HTERT RPE-1 (cell line): ENCODE results near the gene DAD1.
"Not testable (repeated sequence)": the region's sequence is repeated elsewhere in the genome, so short reads cannot be mapped to it uniquely, and the experiment has no call there.

ENCODE experiments used
- in situ Hi-C: fragments of 300-500 bp; cut with MboI; formaldehyde crosslinking; loops from 4 replicates; pipeline ENCODE4 v1.14.3; 2020; ENCODE audit warnings: low sequenced_read_pairs

DAD1 gene

DNA sequence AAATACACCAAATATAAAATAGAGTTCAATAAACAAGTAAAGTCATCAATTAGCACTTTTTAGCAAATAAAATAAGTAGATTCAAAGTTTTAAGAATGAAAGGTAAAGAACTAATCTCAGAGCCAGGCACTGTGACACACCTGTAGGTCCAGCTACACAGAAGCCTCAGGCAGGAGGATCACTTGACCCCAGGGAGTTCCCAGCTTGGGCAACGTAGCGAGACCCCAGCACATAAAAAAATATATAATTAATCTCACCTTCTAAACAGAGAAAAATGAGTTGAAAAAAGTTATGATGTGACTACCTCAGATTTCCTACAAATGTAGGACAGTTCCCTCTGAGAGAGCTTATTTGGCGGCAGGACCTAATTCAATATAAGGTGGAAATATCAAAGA, 19.3 kb downstream of the DAD1 start:
- in situ Hi-C loops: no loop called here

- in situ Hi-C loops: no loop called here
These were observed 19.8 kb downstream of the DAD1 start for GRCh38 chr14:22569106-22569736.

- in situ Hi-C loops: no loop called here
These were observed 21.6 kb downstream of the DAD1 start for GRCh38 chr14:22567437-22567836.

- in situ Hi-C loops: no loop called here
These were observed 22.2 kb downstream of the DAD1 start for GRCh38 chr14:22566845-22567244.

DNA sequence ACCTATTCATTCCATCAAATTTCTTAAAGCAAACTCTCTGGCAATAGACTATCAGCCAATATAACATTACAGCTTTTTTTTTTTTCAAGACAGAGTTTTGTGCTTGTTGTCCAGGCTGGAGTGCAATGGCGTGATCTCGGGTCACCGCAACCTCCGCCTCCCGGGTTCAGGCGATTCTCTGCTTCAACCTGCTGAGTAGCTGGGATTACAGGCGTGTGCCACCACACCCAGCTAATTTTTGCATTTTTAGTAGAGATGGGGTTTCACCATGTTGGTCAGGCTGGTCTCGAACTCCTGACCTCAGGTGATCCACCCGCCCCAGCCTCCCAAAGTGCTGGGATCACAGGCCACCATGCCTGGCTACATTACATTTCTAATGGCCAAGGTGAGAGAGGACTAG, 22.8 kb downstream of the DAD1 start:
- in situ Hi-C loops: not testable (repeated sequence)

- in situ Hi-C loops: no loop called here
These were observed 23.6 kb downstream of the DAD1 start for GRCh38 chr14:22565391-22565945.

GRCh38 chr14:22564463-22564862, 24.6 kb downstream of the DAD1 start:
- in situ Hi-C loops: no loop called here

DNA sequence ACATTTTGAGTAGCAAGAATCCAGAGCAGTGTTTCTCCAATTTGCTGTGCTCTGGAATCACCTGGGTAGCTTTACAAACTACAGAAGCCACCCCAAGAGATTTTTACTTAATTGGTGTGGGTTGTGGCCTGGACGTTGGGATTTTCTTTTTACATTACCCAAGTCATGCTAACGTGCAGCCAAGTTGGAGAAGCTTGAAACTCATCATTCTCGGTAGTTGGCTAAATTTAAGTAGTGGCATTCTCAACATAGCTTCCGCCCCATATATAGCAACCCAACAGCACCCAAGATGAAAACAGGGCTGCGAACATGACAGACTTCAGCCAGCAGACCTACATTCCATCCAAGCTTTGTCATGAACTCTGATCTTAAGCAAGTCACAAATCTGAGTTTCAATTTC, 25.0 kb downstream of the DAD1 start:
- in situ Hi-C loops: no loop called here

DNA sequence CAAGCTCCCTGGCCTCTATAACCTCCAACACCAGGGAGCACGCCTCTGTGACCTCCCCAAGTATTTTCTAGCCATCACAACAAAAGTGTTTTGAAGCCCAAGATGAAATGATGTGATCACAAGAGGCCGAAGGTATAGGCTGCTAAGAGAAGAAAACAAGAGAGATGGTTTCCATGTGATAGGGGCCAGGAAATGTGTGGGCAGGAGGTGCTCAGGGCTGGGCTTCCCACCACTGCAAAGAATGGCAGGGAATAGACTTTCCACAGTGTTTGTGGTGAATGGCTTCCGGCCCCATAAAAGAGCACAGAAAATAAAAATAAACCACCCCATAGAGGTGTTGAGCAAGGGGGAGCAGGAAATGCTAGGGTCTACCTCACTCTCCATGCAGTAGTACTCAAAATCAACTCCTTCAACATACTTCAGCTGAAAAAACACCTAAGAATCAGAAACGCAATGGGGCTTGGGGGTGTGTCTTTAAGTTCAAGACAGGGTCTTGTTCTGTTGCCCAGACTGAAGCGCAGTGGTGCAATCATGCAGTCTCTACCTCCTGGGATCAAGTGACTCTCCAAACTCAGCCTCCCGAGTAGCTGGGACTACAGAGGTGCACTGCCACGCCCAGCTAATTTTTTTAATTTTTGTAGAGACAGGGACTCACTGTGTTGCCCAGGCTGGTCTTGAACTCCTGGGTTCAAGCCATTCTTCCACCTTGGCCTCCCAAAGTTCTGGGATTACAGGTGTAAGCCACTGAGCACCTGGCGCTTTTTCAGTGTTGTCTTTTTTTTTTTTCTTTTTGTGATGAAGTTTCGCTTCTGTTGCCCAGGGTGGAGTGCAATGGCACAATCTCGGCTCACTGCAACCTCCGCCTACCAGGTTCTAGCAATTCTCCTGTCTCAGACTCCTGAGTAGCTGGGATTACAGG, 27.1 kb downstream of the DAD1 start:
- in situ Hi-C loops: no loop called here

DNA sequence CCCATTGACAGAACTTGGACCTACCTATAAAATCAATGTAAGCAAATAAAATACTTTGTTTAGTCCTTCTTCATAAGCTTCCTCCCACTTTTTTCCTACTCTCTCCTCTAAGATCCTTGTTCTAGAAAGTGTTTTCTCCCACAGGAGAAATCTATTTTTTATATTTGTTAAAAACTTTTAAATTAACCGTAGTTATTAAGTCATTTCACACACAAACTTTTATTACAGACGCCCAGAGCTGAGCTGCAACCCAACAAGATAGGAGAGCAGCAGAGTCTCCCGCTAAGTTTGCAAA, 27.7 kb downstream of the DAD1 start:
- in situ Hi-C loops: no loop called here

- in situ Hi-C loops: no loop called here
These were observed 28.2 kb downstream of the DAD1 start for GRCh38 chr14:22560662-22561365.

DNA sequence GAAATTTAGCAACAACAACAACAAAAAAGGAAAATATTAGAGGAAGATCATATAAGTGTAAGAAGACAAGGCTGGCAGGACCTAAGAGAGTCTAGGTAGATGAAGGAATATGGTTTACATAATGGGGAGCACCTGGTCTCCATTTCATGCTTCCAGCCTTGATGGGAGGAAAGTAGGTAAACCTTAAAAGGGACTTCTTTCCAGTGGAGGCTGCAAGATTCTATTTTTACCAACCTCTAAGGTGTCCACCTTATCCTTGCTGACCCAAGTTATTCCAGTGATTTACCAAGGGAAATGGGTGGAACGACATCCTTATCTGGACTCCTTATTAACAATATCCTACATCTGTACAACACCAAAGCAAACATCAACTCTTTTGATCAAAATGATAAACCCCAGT, 30.0 kb downstream of the DAD1 start:
- in situ Hi-C loops: no loop called here

GRCh38 chr14:22558221-22558913, 30.7 kb downstream of the DAD1 start:
- in situ Hi-C loops: no loop called here

GRCh38 chr14:22557846-22558220, 31.2 kb downstream of the DAD1 start:
- in situ Hi-C loops: no loop called here

DNA sequence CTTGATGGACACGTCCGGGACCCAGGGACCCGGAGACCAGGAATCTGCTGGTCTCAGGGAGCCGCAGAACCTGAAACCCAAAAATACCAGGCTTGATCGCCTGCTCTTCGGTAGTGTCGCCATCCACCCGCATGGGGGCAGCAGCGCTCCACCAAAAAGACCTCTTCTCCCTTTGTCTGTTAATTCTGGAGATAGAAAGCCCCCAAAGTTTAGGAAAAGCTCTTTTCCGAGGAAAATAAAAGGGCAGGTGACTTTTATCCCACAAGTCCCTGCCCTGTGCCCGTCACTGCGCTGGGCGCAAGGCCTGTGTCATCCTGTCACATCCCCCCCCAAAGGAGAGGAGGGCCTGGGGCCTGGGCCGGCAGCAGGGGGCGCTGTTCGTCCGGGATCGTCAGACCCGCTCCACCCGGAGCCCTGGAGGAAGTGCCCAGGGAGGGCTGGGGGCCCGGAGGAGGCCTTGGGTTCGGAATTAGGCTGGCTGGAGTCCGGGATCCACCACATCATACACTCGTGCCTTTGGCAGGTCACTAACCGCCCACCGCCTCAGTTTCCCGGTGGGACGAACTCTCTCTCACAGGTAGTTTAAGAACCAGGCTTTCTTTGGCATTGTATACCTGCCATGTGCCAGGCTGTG, 31.9 kb downstream of the DAD1 start:
- in situ Hi-C loops: no loop called here

DNA sequence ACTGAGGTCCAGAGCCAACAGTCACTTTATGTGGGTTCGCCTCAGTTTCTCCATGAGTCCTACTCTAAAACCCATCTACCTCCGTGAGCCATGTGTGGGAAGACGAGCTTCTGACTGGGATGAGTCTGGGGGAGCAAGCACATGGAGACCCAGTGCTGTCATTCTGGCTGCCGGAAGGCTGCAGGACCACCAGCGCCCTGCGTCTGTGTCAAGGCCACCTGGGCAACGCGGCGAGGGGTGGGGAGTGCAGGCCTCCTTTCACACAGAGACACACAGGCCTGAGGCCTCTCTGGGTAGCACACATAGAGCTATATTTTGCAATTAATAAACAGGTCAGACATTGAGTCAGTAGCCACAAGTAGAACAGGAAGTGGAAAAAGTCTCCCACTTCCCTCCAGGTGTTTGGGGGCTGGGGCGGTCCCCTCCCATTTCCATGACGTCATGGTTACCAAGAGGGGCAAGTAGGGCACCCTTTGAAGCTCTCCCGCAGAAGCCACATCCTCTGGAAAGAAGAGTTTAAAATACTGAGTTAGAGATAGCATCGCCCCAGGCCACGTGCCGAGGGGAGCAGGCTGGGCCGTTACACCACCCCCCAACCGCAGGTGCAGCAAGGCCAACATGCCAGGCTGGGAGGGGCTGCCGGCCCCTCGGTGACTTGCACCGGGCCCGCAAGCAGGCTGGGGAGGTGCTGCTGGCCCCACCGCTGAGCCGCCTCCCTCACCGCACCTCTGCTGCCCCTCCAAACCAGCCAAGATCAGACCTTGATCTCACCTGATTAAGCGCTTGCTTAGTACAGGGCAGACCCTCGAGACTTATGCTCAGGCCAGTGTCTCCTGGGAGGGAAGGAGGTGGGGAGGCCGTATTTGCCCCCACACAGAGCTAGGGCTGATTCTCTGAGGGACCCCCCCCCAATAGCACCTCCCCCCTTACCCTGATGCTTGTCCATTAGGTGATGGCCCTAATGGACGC, 32.7 kb downstream of the DAD1 start:
- in situ Hi-C loops: no loop called here

DNA sequence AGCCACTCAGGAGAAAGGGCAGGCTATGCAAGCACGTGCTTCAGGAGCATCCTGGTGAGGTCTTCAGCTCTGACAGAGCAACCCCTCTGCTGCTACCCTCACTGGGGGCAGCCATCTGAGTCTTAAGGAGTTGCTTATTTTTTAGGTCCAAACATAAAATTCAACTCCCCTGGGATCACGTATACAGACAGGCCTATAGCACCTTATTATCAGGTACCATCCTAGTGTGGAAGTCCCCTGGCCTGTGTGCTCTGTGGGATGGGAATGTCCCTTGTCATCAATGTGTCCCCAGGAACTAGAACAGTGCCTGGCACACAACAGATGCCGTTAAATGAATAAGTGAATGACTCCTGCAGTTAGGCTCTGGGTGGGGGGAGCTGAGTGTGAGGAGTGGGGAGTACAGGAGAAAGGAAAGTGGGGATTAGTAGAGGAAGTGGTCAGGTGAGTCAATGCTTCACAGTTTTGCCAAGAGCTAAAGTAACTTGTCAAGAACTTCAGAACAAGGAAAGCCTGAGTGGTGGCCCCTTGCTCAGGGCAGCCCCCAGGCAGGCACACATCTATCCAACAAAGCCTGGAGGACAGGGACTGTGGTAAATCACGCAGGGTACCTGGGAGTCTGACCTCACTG, 33.5 kb downstream of the DAD1 start:
- in situ Hi-C loops: no loop called here

DNA sequence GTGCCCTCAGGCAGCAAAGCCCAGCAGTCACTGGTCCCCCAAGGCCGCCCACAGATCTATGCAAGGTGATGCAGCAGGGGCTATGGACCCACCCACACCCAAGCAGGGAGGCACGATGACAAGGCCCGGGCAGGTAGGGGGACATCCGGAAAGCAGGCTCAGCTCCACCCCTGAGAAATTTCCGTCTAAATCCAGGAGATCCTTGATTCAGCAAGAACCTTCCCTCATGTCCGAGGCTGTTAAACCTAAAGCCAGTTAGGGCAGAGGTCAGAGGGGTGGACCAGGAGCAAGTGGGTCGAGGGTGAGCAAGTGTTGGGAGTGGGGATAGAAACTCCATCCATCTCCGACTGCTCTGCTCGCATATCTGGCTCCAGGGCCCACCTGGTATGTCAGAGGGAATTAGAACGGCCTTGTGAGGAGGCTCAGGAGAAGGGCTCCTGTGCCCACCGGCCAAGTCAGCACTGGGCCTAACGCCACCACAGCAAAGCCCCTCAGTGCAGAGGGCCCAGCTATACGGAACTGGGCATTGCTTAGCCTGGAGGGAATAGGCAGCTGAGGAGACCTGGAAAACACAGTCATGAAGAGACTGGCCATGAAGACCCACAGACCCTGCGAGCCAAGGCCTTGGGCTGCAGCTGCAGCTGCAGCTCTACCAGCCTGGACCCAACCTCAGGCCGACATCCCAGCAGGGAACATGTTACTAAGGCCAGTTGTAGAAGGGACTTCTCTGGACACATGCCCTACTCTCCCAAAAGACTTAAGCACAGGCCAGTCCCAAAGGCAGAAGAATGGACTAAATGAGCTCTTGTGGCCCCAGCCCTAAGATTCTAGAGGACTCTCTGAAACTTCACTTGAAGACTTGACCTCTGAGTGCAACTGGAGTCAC, 34.3 kb downstream of the DAD1 start:
- in situ Hi-C loops: no loop called here
